Measurements from ENCODE around the gene ARRB2. TPM values are rescaled to one million over a fixed set of nuclear protein-coding genes. Genes with fewer than 3 reads are reported as not detected.

ARRB2 gene
- total RNA-seq, 1 donor from 2014 or later: 33.3 TPM

- Histone ChIP-seq H3K27ac (no peak overlapping the region), H3K27me3 (no peaks in the 10 kb centered on the region), H3K79me2 (ENCODE audit: low read depth) (peaks cover 39% of the 10 kb centered on the region), H3K4me3 (no peak overlapping the region), H2AFZ (replicated peaks) (no peak overlapping the region), H3K9ac (no peak overlapping the region), H3K4me1 (peaks cover 7% of the 10 kb centered on the region), H3K9me3 (ENCODE audit: low read depth) (no peaks in the 10 kb centered on the region), H4K20me1 (ENCODE audit: low read depth) (peaks cover 10% of the 10 kb centered on the region), H3F3A (ENCODE audit: low read depth) (peaks cover 29% of the 10 kb centered on the region), H3K36me3 (no peaks in the 10 kb centered on the region), H3K4me2 (no peak overlapping the region)
- Mint-ChIP-seq H3K36me3 (no peaks in the 10 kb centered on the region), H3K27me3 (ENCODE audit: insufficient read depth, low read depth) (peaks cover 4% of the 10 kb centered on the region), H3K4me1 (peaks cover 29% of the 10 kb centered on the region), H3K27ac (no peak overlapping the region), H3K9me3 (no peaks in the 10 kb centered on the region), H3K4me3 (peak overlapping the region; percentile 46)
- DNase-seq (ENCODE audit: low spot score): peak; percentile 36
- TF ChIP-seq EZH2 (IDR thresholded peaks at IDR 0.05): no peak
- TF ChIP-seq EZH2phosphoT487 (IDR thresholded peaks at IDR 0.05): no peak
- TF ChIP-seq CTCF (IDR thresholded peaks at IDR 0.05): no peak
Measured at GRCh38 chr17:4708436-4708835, 2.0 kb upstream of the ARRB2 start.

GRCh38 chr17:4710693-4711634 lies 532 bp downstream of the ARRB2 start:
- Histone ChIP-seq H3F3A (ENCODE audit: low read depth) (peaks cover 15% of the 10 kb centered on the region), H3K79me2 (ENCODE audit: low read depth) (peaks cover 27% of the 10 kb centered on the region), H3K4me2 (peak overlapping the region; percentile 98), H3K9ac (peak overlapping the region; percentile 24), H2AFZ (replicated peaks) (peak overlapping the region; percentile 83), H3K36me3 (no peaks in the 10 kb centered on the region), H3K9me3 (ENCODE audit: low read depth) (no peaks in the 10 kb centered on the region), H4K20me1 (ENCODE audit: low read depth) (peaks cover 10% of the 10 kb centered on the region), H3K27ac (no peak overlapping the region), H3K4me3 (peak overlapping the region; percentile 89), H3K27me3 (no peaks in the 10 kb centered on the region), H3K4me1 (peaks cover 3% of the 10 kb centered on the region)
- TF ChIP-seq EZH2 (IDR thresholded peaks at IDR 0.05) (no peak), CTCF (IDR thresholded peaks at IDR 0.05) (no peak)
- Mint-ChIP-seq H3K4me1 (peaks cover 18% of the 10 kb centered on the region), H3K4me3 (peak overlapping the region; percentile 86), H3K27me3 (ENCODE audit: insufficient read depth, low read depth) (peaks cover 3% of the 10 kb centered on the region), H3K9me3 (no peaks in the 10 kb centered on the region), H3K36me3 (no peaks in the 10 kb centered on the region), H3K27ac (no peak overlapping the region)
- no peak for DNase-seq (ENCODE audit: low spot score)

- TF ChIP-seq CTCF (IDR thresholded peaks at IDR 0.05) (no peak), EZH2phosphoT487 (IDR thresholded peaks at IDR 0.05) (no peak), EZH2 (IDR thresholded peaks at IDR 0.05) (no peak)
- H3F3A ChIP-seq (ENCODE audit: low read depth): peaks cover 10% of the 10 kb centered on the region
- peaks cover 10% of the 10 kb centered on the region for H4K20me1 ChIP-seq (ENCODE audit: low read depth)
- no peak overlapping the region for H3K27ac ChIP-seq
- H3K36me3 ChIP-seq: no peaks in the 10 kb centered on the region
- Mint-ChIP-seq H3K9me3 (no peaks in the 10 kb centered on the region), H3K4me1 (peaks cover 11% of the 10 kb centered on the region), H3K27ac (no peak overlapping the region), H3K27me3 (ENCODE audit: insufficient read depth, low read depth) (peaks cover 3% of the 10 kb centered on the region), H3K36me3 (no peaks in the 10 kb centered on the region), H3K4me3 (peak overlapping the region; percentile 86)
- H3K4me1 ChIP-seq: peaks cover 3% of the 10 kb centered on the region
- peak overlapping the region; percentile 89 for H3K4me3 ChIP-seq
- H3K9me3 ChIP-seq (ENCODE audit: low read depth): no peaks in the 10 kb centered on the region
- H3K27me3 ChIP-seq: no peaks in the 10 kb centered on the region
- H3K79me2 ChIP-seq (ENCODE audit: low read depth): peaks cover 27% of the 10 kb centered on the region
- peak overlapping the region; percentile 98 for H3K4me2 ChIP-seq
- no peak overlapping the region for H3K9ac ChIP-seq
- H2AFZ ChIP-seq (replicated peaks): no peak overlapping the region
- no peak for DNase-seq (ENCODE audit: low spot score)
Measured at GRCh38 chr17:4711661-4712181, 1.3 kb downstream of the ARRB2 start.

All from neural progenitor cell (in vitro differentiated cells).